Liver (tissue), 9 donors: ENCODE measurements around the gene ASCC1. TPM values are rescaled to one million over a fixed set of nuclear protein-coding genes. Genes with fewer than 3 reads are reported as not detected.

Source experiments
- DNase-seq: peaks from one replicate; pipeline ENCODE4 v3.0.0-alpha.2; 2017; ENCODE audit warnings: low spot score
- H3K27ac ChIP-seq, 2 donors: one replicate each; pipeline ENCODE4 v1.7.0; 2013; ENCODE audit warnings: inconsistent platforms in 2 of 2, low read length in 2 of 2, control low read depth in 1 of 2, low read depth in 1 of 2, mild to moderate bottlenecking in 1 of 2
- H3K27me3 ChIP-seq, 4 donors: one replicate each; pipeline versions ENCODE4 v1.6.1 to v1.7.0; 2013; ENCODE audit warnings: low read length in 3 of 4, inconsistent platforms in 1 of 4, mild to moderate bottlenecking in 1 of 4, moderate library complexity in 1 of 4; ENCODE audit not compliant: control insufficient read depth in 4 of 4, insufficient read depth in 4 of 4
- H3K36me3 ChIP-seq, 4 donors: one replicate each; pipeline versions ENCODE4 v1.6.1 to v1.7.0; 2013; ENCODE audit warnings: low read length in 3 of 4, mild to moderate bottlenecking in 3 of 4, low read depth in 1 of 4, moderate library complexity in 1 of 4; ENCODE audit not compliant: control insufficient read depth in 4 of 4, insufficient read depth in 3 of 4
- H3K4me1 ChIP-seq, 4 donors: one replicate each; pipeline versions ENCODE4 v1.6.1 to v1.7.0; 2013; ENCODE audit warnings: low read length in 3 of 4, mild to moderate bottlenecking in 3 of 4, moderate library complexity in 1 of 4; ENCODE audit not compliant: control insufficient read depth in 4 of 4, insufficient read depth in 4 of 4
- H3K4me3 ChIP-seq, 3 donors: one replicate each; pipeline versions ENCODE4 v1.6.1 to v1.7.0; 2013; ENCODE audit warnings: low read length in 3 of 3, control low read depth in 1 of 3, low read depth in 1 of 3, mild to moderate bottlenecking in 1 of 3
- H3K9ac ChIP-seq, 2 donors: one replicate each; pipeline ENCODE4 v1.7.0; 2013; ENCODE audit warnings: low read length in 2 of 2, mild to moderate bottlenecking in 2 of 2, moderate library complexity in 2 of 2, control low read depth in 1 of 2, low read depth in 1 of 2
- H3K9me3 ChIP-seq, 4 donors: one replicate each; pipeline versions ENCODE4 v1.6.1 to v1.7.0; 2013; ENCODE audit warnings: low read length in 3 of 4; ENCODE audit not compliant: control insufficient read depth in 4 of 4
- EGR1 ChIP-seq, 2 donors: IDR thresholded peaks; 2 replicates each; pipeline ENCODE4 v1.6.1; 2016 to 2018; ENCODE audit warnings: antibody characterized with exemption in 2 of 2, low read depth in 2 of 2
- FOXA1 ChIP-seq: IDR thresholded peaks from 2 replicates; pipeline ENCODE4 v1.6.1; 2016; ENCODE audit warnings: antibody characterized with exemption
- FOXA2 ChIP-seq: IDR thresholded peaks from 2 replicates; pipeline ENCODE4 v1.6.1; 2016; ENCODE audit warnings: antibody characterized with exemption
- GABPA ChIP-seq, 2 donors: IDR thresholded peaks in 1 of 2; conservative IDR thresholded peaks in 1 of 2; 2 replicates each; pipeline ENCODE4 v1.6.1; 2016; ENCODE audit warnings: antibody characterized with exemption in 2 of 2, mild to moderate bottlenecking in 1 of 2, moderate library complexity in 1 of 2
- HNF4A ChIP-seq, 2 donors: conservative IDR thresholded peaks; 2 replicates each; pipeline ENCODE4 v1.6.1; 2016; ENCODE audit warnings: antibody characterized with exemption in 2 of 2, mild to moderate bottlenecking in 2 of 2
- HNF4G ChIP-seq: IDR thresholded peaks from 2 replicates; pipeline ENCODE4 v1.6.1; 2016; ENCODE audit warnings: antibody characterized with exemption
- JUND ChIP-seq, 2 donors: IDR thresholded peaks; 2 replicates each; pipeline ENCODE4 v1.6.1; 2016; ENCODE audit warnings: antibody characterized with exemption in 2 of 2
- NR2F2 ChIP-seq: IDR thresholded peaks from 2 replicates; pipeline ENCODE4 v1.6.1; 2016; ENCODE audit warnings: antibody characterized with exemption
- RAD21 ChIP-seq, 2 donors: IDR thresholded peaks; 2 replicates each; pipeline ENCODE4 v1.6.1; 2016; ENCODE audit warnings: antibody characterized with exemption in 2 of 2, mild to moderate bottlenecking in 2 of 2
- RXRA ChIP-seq, 2 donors: IDR thresholded peaks; 2 replicates each; pipeline ENCODE4 v1.6.1; 2017 to 2018; ENCODE audit warnings: antibody characterized with exemption in 2 of 2, mild to moderate bottlenecking in 1 of 2
- SP1 ChIP-seq: IDR thresholded peaks from 2 replicates; pipeline ENCODE4 v1.6.1; 2018; ENCODE audit warnings: antibody characterized with exemption, mild to moderate bottlenecking
- TAF1 ChIP-seq: conservative IDR thresholded peaks from 2 replicates; pipeline ENCODE4 v1.6.1; 2016; ENCODE audit warnings: antibody characterized with exemption, mild to moderate bottlenecking
- YY1 ChIP-seq: IDR thresholded peaks from 2 replicates; pipeline ENCODE4 v1.6.1; 2016; ENCODE audit warnings: antibody characterized with exemption, mild to moderate bottlenecking
- WGBS: extraction: QIAGEN DNeasy Blood & Tissue Kit; methylation state at CpG from one replicate; pipeline ENCODE4 v1.1.7; 2013; 5-methylcytosine and 5-hydroxymethylcytosine counted together
- polyA plus RNA-seq, 2 donors: library from polyadenylated mRNA; stranded (reverse) in 1 of 2; unstranded in 1 of 2; fragments of 200-250 nt in 1 of 2; fragments of >200 nt in 1 of 2; fragmentation: Nextera tagmentation in 1 of 2; extraction: Ambion mirVana in 1 of 2; gene quantifications; one replicate each; pipeline versions ENCODE4 v1.2.1 to v1.2.3, GENCODE V29; 2013 to 2015
- total RNA-seq, 2 donors: library from RNA; depleted of rRNA; stranded (reverse); fragments of >200 nt; gene quantifications; one replicate each; pipeline ENCODE4 v1.2.3, GENCODE V29; 2014
- TF ChIP-seq, protein P1 (sequence below): fragments of 150-350 bp; IDR thresholded peaks from 2 replicates; pipeline ENCODE4 v1.5.1; 2017; ENCODE audit warnings: improper control_type of control experiment, low read depth, low read length; ENCODE audit not compliant: missing input control
- TF ChIP-seq, protein P2 (sequence below): IDR thresholded peaks from 2 replicates; pipeline ENCODE4 v1.6.1; 2016; ENCODE audit warnings: antibody characterized with exemption
- TF ChIP-seq, protein P3 (sequence below): IDR thresholded peaks from 2 replicates; pipeline ENCODE4 v1.6.1; 2016; ENCODE audit warnings: antibody characterized with exemption, mild to moderate bottlenecking
- TF ChIP-seq, protein P4 (sequence below): IDR thresholded peaks from 2 replicates; pipeline ENCODE4 v1.6.1; 2016; ENCODE audit warnings: antibody characterized with exemption
- TF ChIP-seq, protein P5 (sequence below): IDR thresholded peaks from 2 replicates; pipeline ENCODE4 v1.6.1; 2016; ENCODE audit warnings: antibody characterized with exemption
- donor health status: healthy.
- donor health status: healthy.
- donor health status: healthy.
- donor health status: healthy.
- donor health status: healthy.

Gene ASCC1
- total and polyA plus RNA-seq, 4 donors: 6.9 to 13.9 (median 10.2) TPM

DNA sequence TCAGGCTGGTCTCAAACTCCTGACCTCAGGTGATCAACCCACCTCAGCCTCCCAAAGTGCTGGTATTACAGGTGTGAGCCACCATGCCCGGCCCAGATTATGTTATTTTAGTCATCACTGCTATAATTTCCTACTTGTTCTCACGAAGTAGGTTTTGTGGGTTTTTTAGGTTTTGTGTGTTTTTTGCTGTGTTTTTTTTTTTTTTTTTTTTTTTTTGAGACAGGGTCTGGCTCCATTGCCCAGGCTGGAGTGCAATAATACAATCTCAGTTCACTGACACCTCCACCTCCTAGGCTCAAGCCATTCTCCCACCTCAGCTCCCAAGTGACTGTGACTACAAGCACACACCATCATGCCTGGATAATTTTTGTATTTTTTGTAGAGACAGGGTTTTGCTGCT, 21.1 kb downstream of the ASCC1 start (continued):
- TF ChIP-seq, protein P1, sequence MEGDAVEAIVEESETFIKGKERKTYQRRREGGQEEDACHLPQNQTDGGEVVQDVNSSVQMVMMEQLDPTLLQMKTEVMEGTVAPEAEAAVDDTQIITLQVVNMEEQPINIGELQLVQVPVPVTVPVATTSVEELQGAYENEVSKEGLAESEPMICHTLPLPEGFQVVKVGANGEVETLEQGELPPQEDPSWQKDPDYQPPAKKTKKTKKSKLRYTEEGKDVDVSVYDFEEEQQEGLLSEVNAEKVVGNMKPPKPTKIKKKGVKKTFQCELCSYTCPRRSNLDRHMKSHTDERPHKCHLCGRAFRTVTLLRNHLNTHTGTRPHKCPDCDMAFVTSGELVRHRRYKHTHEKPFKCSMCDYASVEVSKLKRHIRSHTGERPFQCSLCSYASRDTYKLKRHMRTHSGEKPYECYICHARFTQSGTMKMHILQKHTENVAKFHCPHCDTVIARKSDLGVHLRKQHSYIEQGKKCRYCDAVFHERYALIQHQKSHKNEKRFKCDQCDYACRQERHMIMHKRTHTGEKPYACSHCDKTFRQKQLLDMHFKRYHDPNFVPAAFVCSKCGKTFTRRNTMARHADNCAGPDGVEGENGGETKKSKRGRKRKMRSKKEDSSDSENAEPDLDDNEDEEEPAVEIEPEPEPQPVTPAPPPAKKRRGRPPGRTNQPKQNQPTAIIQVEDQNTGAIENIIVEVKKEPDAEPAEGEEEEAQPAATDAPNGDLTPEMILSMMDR: no peak
- no peak for TF ChIP-seq TAF1

DNA sequence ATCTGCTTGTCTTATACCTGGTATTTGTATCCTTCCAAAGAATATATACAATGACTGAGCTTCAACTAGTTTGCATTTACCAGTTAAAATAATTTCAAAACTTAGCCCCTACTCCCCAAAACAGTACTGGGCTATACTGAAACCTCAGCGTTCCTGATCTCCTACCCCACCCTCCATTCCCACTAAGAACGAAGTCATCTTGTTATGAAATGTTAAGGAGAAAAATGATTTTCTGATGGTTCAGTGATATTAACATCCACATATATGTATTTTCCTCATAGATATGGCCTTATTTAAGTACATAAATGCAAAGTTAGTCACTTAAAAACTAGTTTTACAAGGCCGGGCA, 29.1 kb downstream of the ASCC1 start:
- H3K36me3 ChIP-seq: peaks cover 0 to 5% (median 2%) of the 10 kb centered on the region in 4 donors
- H3K27me3 ChIP-seq: no peaks in the 10 kb centered on the region
- no peak overlapping the region for H3K4me3 ChIP-seq
- H3K9ac ChIP-seq: no peak overlapping the region
- peak overlapping the region; percentile 32 to 66 for H3K27ac ChIP-seq
- WGBS: 85% methylated on average over 3 of the region's 3 CpGs
- H3K9me3 ChIP-seq: no peaks in the 10 kb centered on the region
- no peaks in the 10 kb centered on the region for H3K4me1 ChIP-seq
- TF ChIP-seq RXRA (IDR thresholded peaks at IDR 0.05) (no peak), RAD21 (IDR thresholded peaks at IDR 0.05) (no peak)
- TF ChIP-seq, protein P2, sequence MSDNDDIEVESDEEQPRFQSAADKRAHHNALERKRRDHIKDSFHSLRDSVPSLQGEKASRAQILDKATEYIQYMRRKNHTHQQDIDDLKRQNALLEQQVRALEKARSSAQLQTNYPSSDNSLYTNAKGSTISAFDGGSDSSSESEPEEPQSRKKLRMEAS: no peak
- no peak for DNase-seq

DNA sequence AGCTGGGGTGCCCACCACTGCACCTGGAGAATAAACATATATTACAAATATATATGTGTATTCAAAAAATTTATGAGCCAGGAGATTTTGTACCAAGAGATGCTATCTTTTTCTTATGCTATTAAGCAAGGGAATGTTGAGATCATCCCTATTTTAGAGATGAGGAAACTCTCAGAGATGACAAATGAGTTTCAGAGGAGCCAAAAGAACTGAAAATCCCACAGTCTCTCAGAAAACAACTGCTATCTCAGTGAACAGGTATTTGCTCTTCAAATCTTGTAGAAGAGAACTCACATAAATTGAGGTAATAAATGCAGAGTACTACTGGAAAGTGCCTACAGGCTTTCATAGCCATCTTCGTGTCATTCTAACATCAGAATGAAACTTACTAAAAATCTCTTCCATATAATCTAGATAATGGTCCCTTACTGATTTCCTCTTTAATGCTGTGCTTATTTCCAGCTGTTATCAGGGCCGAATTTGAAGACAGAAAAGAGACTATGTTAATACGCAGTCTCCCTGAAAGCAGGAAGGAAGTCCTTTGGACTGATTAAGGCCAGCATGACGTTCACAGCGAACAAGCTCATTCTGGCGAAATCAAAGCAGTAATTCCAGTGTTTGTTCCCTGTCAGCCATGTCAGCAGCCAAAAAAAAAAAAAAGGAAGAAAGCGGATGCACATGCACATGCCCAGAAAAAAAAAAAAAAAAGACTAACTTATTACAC, 29.7 kb downstream of the ASCC1 start:
- Histone ChIP-seq H3K4me3 (no peak overlapping the region), H3K9ac (no peak overlapping the region), H3K27me3 (no peaks in the 10 kb centered on the region), H3K27ac (peak overlapping the region; percentile 36 to 66), H3K4me1 (no peaks in the 10 kb centered on the region), H3K36me3 (peaks cover 0 to 6% (median 2%) of the 10 kb centered on the region in 4 donors), H3K9me3 (no peaks in the 10 kb centered on the region)
- DNase-seq: no peak
- TF ChIP-seq NR2F2 (peak; percentile 46), SP1 (no peak), EGR1 (IDR thresholded peaks at IDR 0.05; ENCODE audit: low read depth in 2 of 2) (no peak), YY1 (peak; percentile 53), RAD21 (IDR thresholded peaks at IDR 0.05) (peak in 1 of 2 donors; percentile 16), JUND (IDR thresholded peaks at IDR 0.05) (peak in 1 of 2 donors; percentile 22), FOXA1 (no peak), FOXA2 (no peak), HNF4G (no peak), GABPA (IDR thresholded peaks at IDR 0.05 in 1 of 2, conservative IDR thresholded peaks at IDR 0.05 in 1 of 2) (peak in 1 of 2 donors; percentile 46), TAF1 (no peak), RXRA (IDR thresholded peaks at IDR 0.05) (no peak), HNF4A (conservative IDR thresholded peaks at IDR 0.05) (no peak)
- TF ChIP-seq, protein P2: peak; percentile 44
- TF ChIP-seq, protein P3, sequence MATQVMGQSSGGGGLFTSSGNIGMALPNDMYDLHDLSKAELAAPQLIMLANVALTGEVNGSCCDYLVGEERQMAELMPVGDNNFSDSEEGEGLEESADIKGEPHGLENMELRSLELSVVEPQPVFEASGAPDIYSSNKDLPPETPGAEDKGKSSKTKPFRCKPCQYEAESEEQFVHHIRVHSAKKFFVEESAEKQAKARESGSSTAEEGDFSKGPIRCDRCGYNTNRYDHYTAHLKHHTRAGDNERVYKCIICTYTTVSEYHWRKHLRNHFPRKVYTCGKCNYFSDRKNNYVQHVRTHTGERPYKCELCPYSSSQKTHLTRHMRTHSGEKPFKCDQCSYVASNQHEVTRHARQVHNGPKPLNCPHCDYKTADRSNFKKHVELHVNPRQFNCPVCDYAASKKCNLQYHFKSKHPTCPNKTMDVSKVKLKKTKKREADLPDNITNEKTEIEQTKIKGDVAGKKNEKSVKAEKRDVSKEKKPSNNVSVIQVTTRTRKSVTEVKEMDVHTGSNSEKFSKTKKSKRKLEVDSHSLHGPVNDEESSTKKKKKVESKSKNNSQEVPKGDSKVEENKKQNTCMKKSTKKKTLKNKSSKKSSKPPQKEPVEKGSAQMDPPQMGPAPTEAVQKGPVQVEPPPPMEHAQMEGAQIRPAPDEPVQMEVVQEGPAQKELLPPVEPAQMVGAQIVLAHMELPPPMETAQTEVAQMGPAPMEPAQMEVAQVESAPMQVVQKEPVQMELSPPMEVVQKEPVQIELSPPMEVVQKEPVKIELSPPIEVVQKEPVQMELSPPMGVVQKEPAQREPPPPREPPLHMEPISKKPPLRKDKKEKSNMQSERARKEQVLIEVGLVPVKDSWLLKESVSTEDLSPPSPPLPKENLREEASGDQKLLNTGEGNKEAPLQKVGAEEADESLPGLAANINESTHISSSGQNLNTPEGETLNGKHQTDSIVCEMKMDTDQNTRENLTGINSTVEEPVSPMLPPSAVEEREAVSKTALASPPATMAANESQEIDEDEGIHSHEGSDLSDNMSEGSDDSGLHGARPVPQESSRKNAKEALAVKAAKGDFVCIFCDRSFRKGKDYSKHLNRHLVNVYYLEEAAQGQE: no peak
- TF ChIP-seq, protein P1: no peak
- TF ChIP-seq, protein P4, sequence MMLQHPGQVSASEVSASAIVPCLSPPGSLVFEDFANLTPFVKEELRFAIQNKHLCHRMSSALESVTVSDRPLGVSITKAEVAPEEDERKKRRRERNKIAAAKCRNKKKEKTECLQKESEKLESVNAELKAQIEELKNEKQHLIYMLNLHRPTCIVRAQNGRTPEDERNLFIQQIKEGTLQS: no peak
- TF ChIP-seq, protein P5, sequence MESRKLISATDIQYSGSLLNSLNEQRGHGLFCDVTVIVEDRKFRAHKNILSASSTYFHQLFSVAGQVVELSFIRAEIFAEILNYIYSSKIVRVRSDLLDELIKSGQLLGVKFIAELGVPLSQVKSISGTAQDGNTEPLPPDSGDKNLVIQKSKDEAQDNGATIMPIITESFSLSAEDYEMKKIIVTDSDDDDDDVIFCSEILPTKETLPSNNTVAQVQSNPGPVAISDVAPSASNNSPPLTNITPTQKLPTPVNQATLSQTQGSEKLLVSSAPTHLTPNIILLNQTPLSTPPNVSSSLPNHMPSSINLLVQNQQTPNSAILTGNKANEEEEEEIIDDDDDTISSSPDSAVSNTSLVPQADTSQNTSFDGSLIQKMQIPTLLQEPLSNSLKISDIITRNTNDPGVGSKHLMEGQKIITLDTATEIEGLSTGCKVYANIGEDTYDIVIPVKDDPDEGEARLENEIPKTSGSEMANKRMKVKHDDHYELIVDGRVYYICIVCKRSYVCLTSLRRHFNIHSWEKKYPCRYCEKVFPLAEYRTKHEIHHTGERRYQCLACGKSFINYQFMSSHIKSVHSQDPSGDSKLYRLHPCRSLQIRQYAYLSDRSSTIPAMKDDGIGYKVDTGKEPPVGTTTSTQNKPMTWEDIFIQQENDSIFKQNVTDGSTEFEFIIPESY: no peak
- 75% methylated on average over 7 of the region's 7 CpGs for WGBS
